GM10266 (cell line): Measurements from ENCODE around the gene TSPYL4.
A peak's percentile ranks its signal among the peaks of the same experiment; 100 is the strongest.

Experiments used
- DNase-seq: peaks from one replicate; pipeline ENCODE4 v3.0.0; 2012; ENCODE audit errors: extremely low spot score
- CTCF ChIP-seq: IDR thresholded peaks from 2 replicates; pipeline ENCODE4 v1.5.1; 2012; ENCODE audit warnings: mild to moderate bottlenecking, low read depth; ENCODE audit not compliant: control insufficient read depth, insufficient read depth; ENCODE audit errors: missing control alignments

TSPYL4 gene

GRCh38 chr6:116268589-116269293 is 14.9 kb upstream of the TSPYL4 start:
- peak; percentile 64 for TF ChIP-seq CTCF
- DNase-seq = peak; percentile 32

- no peak for TF ChIP-seq CTCF
- no peak for DNase-seq
Measured at GRCh38 chr6:116267836-116268588, 14.1 kb upstream of the TSPYL4 start.

- no peak for TF ChIP-seq CTCF
Measured at GRCh38 chr6:116266803-116267202, 12.9 kb upstream of the TSPYL4 start.

GRCh38 chr6:116265041-116265829 is 11.4 kb upstream of the TSPYL4 start:
- TF ChIP-seq CTCF = no peak
- no peak for DNase-seq

More at GRCh38 chr6:116266803-116267202, 12.9 kb upstream of the TSPYL4 start:
- no peak for DNase-seq

- DNase-seq = no peak
- no peak for TF ChIP-seq CTCF
Measured at GRCh38 chr6:116263353-116263752, 9.5 kb upstream of the TSPYL4 start.

GRCh38 chr6:116258520-116258919 is 4.6 kb upstream of the TSPYL4 start:
- no peak for DNase-seq
- no peak for TF ChIP-seq CTCF
